ENCODE results near the gene ALDH7A1. TPM values are rescaled to one million over a fixed set of nuclear protein-coding genes. Genes with fewer than 3 reads are reported as not detected.

The ALDH7A1 gene
- total RNA-seq, 1 experiment from 2014 or later, result 148 TPM

GRCh38 chr5:126513302-126513701, 81.7 kb downstream of the ALDH7A1 start:
- Histone ChIP-seq H3K9me3 (ENCODE audit: control insufficient read depth, low read depth, low read length) (no peaks in the 10 kb centered on the region), H3K4ac (ENCODE audit: low read depth, low read length) (no peak overlapping the region), H3K18ac (ENCODE audit: insufficient read length, low read depth, low read length) (no peak overlapping the region), H3K56ac (ENCODE audit: insufficient read length, low read depth, low read length) (no peak overlapping the region), H4K20me1 (ENCODE audit: control insufficient read depth, insufficient read depth, insufficient read length) (no peaks in the 10 kb centered on the region), H3K4me1 (ENCODE audit: insufficient read depth, low read length) (peaks cover 3% of the 10 kb centered on the region; the same call in 1 of the 2 replicates), H2BK15ac (ENCODE audit: low read depth, low read length) (no peak overlapping the region), H3K23ac (ENCODE audit: insufficient read length, low read depth, low read length) (no peak overlapping the region), H4K91ac (ENCODE audit: insufficient read length, low read depth, low read length) (no peak overlapping the region), H3K9ac (ENCODE audit: extremely low read depth, insufficient read length, low read length) (no peak overlapping the region), H4K5ac (ENCODE audit: insufficient read length, low read depth, low read length) (no peak overlapping the region), H4K8ac (replicated peaks; ENCODE audit: insufficient read length, low read depth, low read length) (no peak overlapping the region), H2BK5ac (ENCODE audit: insufficient read length, low read length) (no peak overlapping the region), H3K27ac (ENCODE audit: insufficient read length, low read depth, low read length) (no peak overlapping the region), H2BK120ac (ENCODE audit: low read depth, low read length, poor library complexity, severe bottlenecking) (no peak overlapping the region), H2AFZ (ENCODE audit: low read length) (no peak overlapping the region), H3K79me1 (ENCODE audit: insufficient read depth, low read depth, low read length, poor library complexity, severe bottlenecking) (no peaks in the 10 kb centered on the region), H2BK12ac (ENCODE audit: insufficient read length, low read depth, low read length) (no peak overlapping the region), H3K27me3 (ENCODE audit: insufficient read depth, low read length) (no peaks in the 10 kb centered on the region), H3K4me2 (ENCODE audit: insufficient read depth, insufficient read length, low read length) (no peak overlapping the region), H2AK5ac (ENCODE audit: insufficient read length, low read length) (no peak overlapping the region), H3K79me2 (ENCODE audit: insufficient read depth, low read length) (no peaks in the 10 kb centered on the region), H3K23me2 (ENCODE audit: insufficient read length, low read depth, low read length, poor library complexity, severe bottlenecking) (no peaks in the 10 kb centered on the region), H2BK20ac (ENCODE audit: low read depth, low read length, poor library complexity, severe bottlenecking) (no peak overlapping the region), H3T11ph (ENCODE audit: low read length) (no peak overlapping the region), H3K14ac (ENCODE audit: insufficient read depth, low read length) (no peak overlapping the region)
- Mint-ChIP-seq H3K9me3 (peaks cover under 1% of the 10 kb centered on the region in 2 experiments; a peak in 1 of 5 replicates), H3K27me3 (ENCODE audit: low read depth) (no peaks in the 10 kb centered on the region; the same call in 1 of the 2 replicates), H3K4me3 (no peak overlapping the region), H3K27ac (peak overlapping the region in 1 of 3 experiments; percentile 22; a peak in 1 of 7 replicates), H3K36me3 (ENCODE audit: insufficient read depth in 1 of 3, low read depth in 3 of 3) (peaks cover 0 to under 1% (median 0%) of the 10 kb centered on the region in 3 experiments; a peak in 1 of 7 replicates), H3K4me1 (peaks cover 7 to 12% of the 10 kb centered on the region in 2 experiments)
- no peak for TF ChIP-seq CTCF (conservative IDR thresholded peaks at IDR 0.05)
- DNase-seq, result no peak
- no CpG with 5 or more reads among the region's 2 CpGs for WGBS (ENCODE audit: extremely low coverage, insufficient read length, low lambda C conversion rate)
